HepG2 (cell line): Measurements from ENCODE around the gene PRKAG1. TPM values are rescaled to one million over a fixed set of nuclear protein-coding genes. Genes with fewer than 3 reads are reported as not detected.

ENCODE experiments used
- AGO1 ChIP-seq: fragments of 200-400 bp; formaldehyde crosslinking; IDR thresholded peaks from 2 replicates; pipeline ENCODE4 v1.6.1; 2017; ENCODE audit warnings: mild to moderate bottlenecking, low read depth, low read length, moderate library complexity; ENCODE audit not compliant: poor library complexity, severe bottlenecking
- JUN ChIP-seq: sonication (generic); formaldehyde crosslinking; IDR thresholded peaks from 2 replicates; pipeline ENCODE4 v1.4.0; 2020; ENCODE audit warnings: mild to moderate bottlenecking, missing genetic modification reagents
- MTF2 ChIP-seq: sonication (generic); formaldehyde crosslinking; IDR thresholded peaks from 2 replicates; pipeline ENCODE4 v1.5.0; 2020; ENCODE audit warnings: missing genetic modification reagents, borderline replicate concordance
- RNF219 ChIP-seq: sonication (generic); formaldehyde crosslinking; IDR thresholded peaks from 2 replicates; pipeline ENCODE4 v1.5.0; 2020; ENCODE audit warnings: mild to moderate bottlenecking, missing genetic modification reagents
- SPEN ChIP-seq: sonication (generic); formaldehyde crosslinking; IDR thresholded peaks from 2 replicates; pipeline ENCODE4 v1.5.1; 2020; ENCODE audit warnings: low read depth, mild to moderate bottlenecking, missing genetic modification reagents
- STAG1 ChIP-seq: sonication (generic); formaldehyde crosslinking; IDR thresholded peaks from 2 replicates; pipeline ENCODE4 v1.4.0; 2020; ENCODE audit warnings: missing genetic modification reagents
- ZBTB26 ChIP-seq: IDR thresholded peaks from 2 replicates; pipeline ENCODE4 v1.6.1; 2016; ENCODE audit warnings: missing compliant biosample characterization, missing genetic modification reagents, borderline replicate concordance
- ZFYVE20 ChIP-seq: sonication (generic); formaldehyde crosslinking; IDR thresholded peaks from 2 replicates; pipeline ENCODE4 v1.8.0; 2023; ENCODE audit warnings: low read depth, mild to moderate bottlenecking, moderate library complexity, missing genetic modification reagents, borderline replicate concordance
- ZIK1 ChIP-seq: sonication (generic); formaldehyde crosslinking; IDR thresholded peaks from 2 replicates; pipeline ENCODE4 v1.5.0; 2020; ENCODE audit warnings: mild to moderate bottlenecking, low read depth, missing genetic modification reagents, borderline replicate concordance
- ZNF333 ChIP-seq: sonication (generic); formaldehyde crosslinking; IDR thresholded peaks from 2 replicates; pipeline ENCODE4 v1.4.0; 2020; ENCODE audit warnings: mild to moderate bottlenecking, missing genetic modification reagents, borderline replicate concordance
- ZNF383 ChIP-seq: sonication (generic); formaldehyde crosslinking; IDR thresholded peaks from 2 replicates; pipeline ENCODE4 v1.4.0; 2020; ENCODE audit warnings: missing genetic modification reagents, mild to moderate bottlenecking, borderline replicate concordance
- ZNF468 ChIP-seq: sonication (generic); formaldehyde crosslinking; IDR thresholded peaks from 2 replicates; pipeline ENCODE4 v1.8.0; 2022; ENCODE audit warnings: mild to moderate bottlenecking, moderate library complexity, missing genetic modification reagents
- ZNF530 ChIP-seq: sonication (generic); formaldehyde crosslinking; IDR thresholded peaks from 2 replicates; pipeline ENCODE4 v1.5.0; 2020; ENCODE audit warnings: low read depth, mild to moderate bottlenecking, missing genetic modification reagents
- ZNF776 ChIP-seq: sonication (generic); formaldehyde crosslinking; IDR thresholded peaks from 2 replicates; pipeline ENCODE4 v1.4.0; 2020; ENCODE audit warnings: mild to moderate bottlenecking, missing genetic modification reagents
- ZNF800 ChIP-seq: sonication (generic); formaldehyde crosslinking; IDR thresholded peaks from 2 replicates; pipeline ENCODE4 v1.4.0; 2020; ENCODE audit warnings: missing genetic modification reagents
- polyA plus RNA-seq, 8 experiments: library from polyadenylated mRNA; depleted of rRNA in 3 of 8; stranded (reverse) in 7 of 8; unstranded in 1 of 8; fragments of >200 nt; fragmentation: Illumina TruSeq in 4 of 8; extraction: Trizol in 4 of 8; gene quantifications; 2 replicates each; pipeline versions ENCODE4 v1.2.1 to v1.2.3, GENCODE V29; 2011 to 2016; ENCODE audit warnings: low read depth in 4 of 8, missing spikeins in 1 of 8, mixed read lengths in 1 of 8; ENCODE audit not compliant: insufficient read depth in 1 of 8
- total RNA-seq, 5 experiments: library from RNA; depleted of rRNA; stranded (reverse); fragments of >200 nt; fragmentation: Illumina TruSeq; extraction: Trizol; gene quantifications; 2 replicates each; pipeline ENCODE4 v1.2.3, GENCODE V29; 2016; ENCODE audit warnings: low read depth in 1 of 5

Gene PRKAG1
- total and polyA plus RNA-seq, 2 of the 13 experiments (the other 11 are each of a cell fraction or from before 2014, with no cell fraction given) = 26.1 to 32.8 TPM

- peak; percentile 26; the same call in 1 of the 2 replicates for TF ChIP-seq RNF219 (CRISPR knock-in tag)
- TF ChIP-seq ZNF530 (CRISPR knock-in tag) = no peak
- no peak for TF ChIP-seq ZNF468 (CRISPR knock-in tag)
- peak; percentile 38; the same call in 1 of the 2 replicates for TF ChIP-seq ZNF800 (CRISPR knock-in tag)
- TF ChIP-seq AGO1 = no peak
- TF ChIP-seq JUN (CRISPR knock-in tag) = 0 out of 2 replicates have a peak, but pooled peaks have one; percentile 47
- 0 out of 2 replicates have a peak, but pooled peaks have one; percentile 48 for TF ChIP-seq ZFYVE20 (CRISPR knock-in tag)
- TF ChIP-seq ZNF333 (CRISPR knock-in tag) = no peak; the same call in 1 of the 2 replicates
- no peak for TF ChIP-seq SPEN (CRISPR knock-in tag)
- peak; percentile 91; the same call in 1 of the 2 replicates for TF ChIP-seq ZIK1 (CRISPR knock-in tag)
- TF ChIP-seq ZBTB26 (CRISPR knock-in tag) = no peak
- TF ChIP-seq ZNF383 (CRISPR knock-in tag) = no peak
- TF ChIP-seq STAG1 (CRISPR knock-in tag) = no peak
- peak; percentile 90; the same call in 1 of the 2 replicates for TF ChIP-seq ZNF776 (CRISPR knock-in tag)
- TF ChIP-seq MTF2 = no peak
These were observed 19.9 kb downstream of the PRKAG1 start (continued) for GRCh38 chr12:48998497-48999353.
